Right lobe of liver (tissue), 4 donors: Measurements from ENCODE around the gene VAC14.

Source experiments
- POLR2A ChIP-seq: fragments of 450-650 bp; IDR thresholded peaks from one replicate; pipeline ENCODE4 v1.6.1; 2017; ENCODE audit warnings: antibody characterized with exemption, mild to moderate bottlenecking
- TF ChIP-seq, protein P1 (sequence below), 4 donors: fragments of 200-600 bp in 3 of 4; fragments of 450-650 bp in 1 of 4; IDR thresholded peaks; one replicate each; pipeline versions ENCODE4 v1.5.1 to v1.8.0; 2016 to 2022; ENCODE audit warnings: antibody characterized with exemption in 4 of 4, mild to moderate bottlenecking in 2 of 4
- donor health status: DM: no; HTN: no; CAD: no.
- donor health status: DM: no; HTN: no; CAD: no.
- donor health status: DM: no; HTN: yes; CAD: no.

- TF ChIP-seq, protein P1, sequence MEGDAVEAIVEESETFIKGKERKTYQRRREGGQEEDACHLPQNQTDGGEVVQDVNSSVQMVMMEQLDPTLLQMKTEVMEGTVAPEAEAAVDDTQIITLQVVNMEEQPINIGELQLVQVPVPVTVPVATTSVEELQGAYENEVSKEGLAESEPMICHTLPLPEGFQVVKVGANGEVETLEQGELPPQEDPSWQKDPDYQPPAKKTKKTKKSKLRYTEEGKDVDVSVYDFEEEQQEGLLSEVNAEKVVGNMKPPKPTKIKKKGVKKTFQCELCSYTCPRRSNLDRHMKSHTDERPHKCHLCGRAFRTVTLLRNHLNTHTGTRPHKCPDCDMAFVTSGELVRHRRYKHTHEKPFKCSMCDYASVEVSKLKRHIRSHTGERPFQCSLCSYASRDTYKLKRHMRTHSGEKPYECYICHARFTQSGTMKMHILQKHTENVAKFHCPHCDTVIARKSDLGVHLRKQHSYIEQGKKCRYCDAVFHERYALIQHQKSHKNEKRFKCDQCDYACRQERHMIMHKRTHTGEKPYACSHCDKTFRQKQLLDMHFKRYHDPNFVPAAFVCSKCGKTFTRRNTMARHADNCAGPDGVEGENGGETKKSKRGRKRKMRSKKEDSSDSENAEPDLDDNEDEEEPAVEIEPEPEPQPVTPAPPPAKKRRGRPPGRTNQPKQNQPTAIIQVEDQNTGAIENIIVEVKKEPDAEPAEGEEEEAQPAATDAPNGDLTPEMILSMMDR (IDR thresholded peaks at IDR 0.05): no peak
- TF ChIP-seq POLR2A: no peak
These were observed 88.6 kb downstream of the VAC14 start for GRCh38 chr16:70712359-70712758.
